ENCODE measurements around the gene EMC8.
A peak's percentile ranks its signal among the peaks of the same experiment; 100 is the strongest.
"Not testable (repeated sequence)": the region's sequence is repeated elsewhere in the genome, so short reads cannot be mapped to it uniquely, and the experiment has no call there.

The EMC8 gene

DNA sequence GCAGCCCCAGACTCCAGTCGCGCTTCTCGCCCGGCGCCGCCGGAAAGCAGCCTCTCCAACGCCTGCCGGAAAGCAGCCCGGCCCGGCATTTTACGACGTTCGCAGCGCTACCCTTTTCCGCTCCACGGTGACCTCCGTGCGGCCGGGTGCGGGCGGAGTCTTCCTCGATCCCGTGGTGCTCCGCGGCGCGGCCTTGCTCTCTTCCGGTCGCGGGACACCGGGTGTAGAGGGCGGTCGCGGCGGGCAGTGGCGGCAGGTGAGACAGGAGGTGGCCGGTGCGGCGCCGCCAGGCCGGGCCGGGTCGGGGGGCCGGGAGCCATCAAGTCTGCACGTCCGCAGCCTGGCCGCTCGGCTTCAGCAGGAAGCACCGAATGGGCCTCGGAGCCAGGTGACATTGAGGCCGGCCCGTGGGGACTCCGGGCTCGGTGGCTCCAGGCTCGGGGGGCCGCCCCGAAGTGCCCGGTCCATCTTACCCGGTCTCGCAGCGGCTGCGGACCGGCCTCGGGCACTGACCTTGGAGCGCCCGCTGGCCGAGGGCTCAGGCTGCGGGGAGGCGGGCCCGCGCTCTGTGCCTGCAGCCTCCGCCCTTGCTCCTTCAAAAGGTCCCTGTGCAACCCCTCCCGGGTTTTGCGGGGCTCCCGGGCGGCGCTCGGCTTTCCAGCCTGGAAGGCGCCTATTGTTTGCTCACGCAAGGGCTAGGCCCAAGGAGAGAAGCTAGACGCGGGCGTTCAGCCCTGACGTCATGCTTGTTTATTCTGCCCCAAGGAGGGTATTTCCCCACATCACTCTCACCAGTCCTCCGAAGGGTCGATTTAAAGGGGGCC lies at the start of gene EMC8, which contains the start of gene COX4I1:
Gene EMC8 (minus strand): TSS at position 48 of the 824 bp plus-strand sequence. CDS start 249 bp downstream, outside the sequence.
Gene COX4I1 (plus strand): TSS at position 199 of the 824 bp plus-strand sequence. CDS start 1,511 bp downstream, outside the sequence.
- peak; percentile 82 to 90 for DNase-seq

DNA sequence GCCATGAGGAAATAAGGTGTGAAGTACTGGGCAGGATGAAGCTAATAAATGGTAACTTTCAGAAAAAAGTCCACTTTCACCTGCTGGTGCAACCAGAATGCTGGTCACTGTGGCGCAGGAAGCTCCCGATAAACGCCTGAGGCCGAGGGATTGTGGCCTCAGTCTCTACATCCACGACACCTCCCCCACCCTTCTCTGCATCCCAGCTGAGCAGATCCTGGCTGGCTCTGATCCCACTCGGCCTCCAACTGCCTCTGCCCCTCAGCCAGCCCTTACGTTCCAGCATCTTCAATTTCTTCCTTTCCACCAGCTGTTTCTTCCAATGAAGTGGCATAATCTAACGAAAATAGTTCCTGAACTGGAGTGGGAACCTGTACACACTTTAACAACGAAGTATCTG lies 49.6 kb upstream of the EMC8 start:
- DNase-seq, result no peak

DNA sequence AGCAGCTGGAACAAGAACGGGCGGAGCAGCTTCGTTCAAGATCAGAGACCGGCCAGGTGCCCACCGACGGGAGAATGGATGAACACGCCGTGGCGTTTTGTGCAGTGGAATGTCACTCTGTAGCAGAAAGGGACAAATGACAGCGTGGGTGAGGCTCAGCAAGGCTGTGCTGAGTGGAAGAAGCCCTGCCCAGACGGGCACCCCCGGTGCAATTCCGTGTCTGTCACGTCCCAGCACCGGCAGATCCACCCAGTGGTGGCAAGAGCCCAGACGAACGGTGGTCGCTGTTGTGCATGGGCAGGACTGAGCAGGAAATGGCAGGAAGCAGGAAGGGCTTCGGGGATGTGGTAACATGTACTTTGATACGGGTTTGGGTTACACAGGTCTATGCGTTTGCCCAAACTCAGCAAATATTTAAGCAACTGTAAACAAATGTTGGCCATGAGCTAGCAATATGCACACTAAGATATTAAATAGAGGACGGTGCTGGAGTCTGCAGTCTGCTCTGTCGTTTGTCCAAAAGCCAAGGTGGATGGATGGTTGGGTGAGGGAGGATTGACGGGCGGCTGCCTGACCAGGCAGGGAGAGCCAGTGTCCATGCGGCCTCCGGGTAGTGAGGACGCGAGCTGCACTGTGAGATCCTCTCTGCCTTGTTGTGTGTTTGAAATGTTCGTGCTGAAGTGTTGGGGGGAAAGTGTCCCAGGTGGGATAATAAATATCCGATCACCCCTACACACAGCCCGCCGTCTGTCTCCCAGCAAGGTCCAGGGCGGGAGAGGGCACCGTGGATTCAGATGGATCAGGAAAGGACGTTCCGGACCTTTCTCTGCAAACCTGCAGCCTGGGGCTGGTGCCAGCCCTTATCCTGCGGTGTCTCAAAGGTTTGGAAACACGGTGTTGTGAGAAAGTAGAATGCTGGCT lies 48.6 kb upstream of the EMC8 start:
- no peak for DNase-seq

DNA sequence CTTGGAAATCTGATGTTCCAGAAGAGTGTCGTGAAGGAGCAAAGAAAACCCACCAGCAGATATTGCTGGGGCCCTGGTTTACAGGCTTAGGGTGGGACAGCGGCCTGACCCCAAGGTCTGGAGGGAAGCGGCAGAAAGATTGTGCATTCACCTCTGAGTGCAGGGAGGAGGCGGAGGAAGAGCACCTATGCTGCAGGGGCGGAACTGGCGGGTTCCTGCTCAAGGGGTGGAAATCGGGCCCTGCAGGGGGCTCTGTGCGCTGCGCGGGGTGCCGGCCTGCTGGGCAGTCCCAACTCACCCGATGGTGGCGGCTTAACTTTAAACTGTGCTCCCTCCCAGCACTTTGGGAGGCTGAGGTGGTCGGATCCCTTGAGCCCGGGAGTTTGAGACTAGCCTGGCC lies 47.7 kb upstream of the EMC8 start:
- no peak for DNase-seq

DNA sequence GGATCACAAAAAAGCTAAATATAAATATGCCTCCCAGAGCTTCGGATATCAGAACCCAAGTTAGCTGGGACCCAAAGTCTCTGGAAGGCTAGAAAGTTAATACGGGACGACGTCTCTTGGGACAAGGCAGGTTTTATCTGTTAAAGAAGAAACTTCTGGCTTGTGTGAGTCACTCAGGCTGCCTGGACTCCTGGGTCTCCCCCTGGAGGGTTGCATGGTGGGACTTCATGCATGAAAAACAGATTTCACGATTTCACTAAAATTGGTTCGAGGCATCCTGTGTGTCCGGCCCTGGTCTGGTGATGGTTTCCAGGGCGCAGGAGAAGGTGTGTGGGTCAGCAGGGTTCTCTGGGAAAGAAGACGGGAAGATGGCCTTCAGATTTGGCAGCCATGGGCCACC lies 47.1 kb upstream of the EMC8 start:
- no peak for DNase-seq

DNA sequence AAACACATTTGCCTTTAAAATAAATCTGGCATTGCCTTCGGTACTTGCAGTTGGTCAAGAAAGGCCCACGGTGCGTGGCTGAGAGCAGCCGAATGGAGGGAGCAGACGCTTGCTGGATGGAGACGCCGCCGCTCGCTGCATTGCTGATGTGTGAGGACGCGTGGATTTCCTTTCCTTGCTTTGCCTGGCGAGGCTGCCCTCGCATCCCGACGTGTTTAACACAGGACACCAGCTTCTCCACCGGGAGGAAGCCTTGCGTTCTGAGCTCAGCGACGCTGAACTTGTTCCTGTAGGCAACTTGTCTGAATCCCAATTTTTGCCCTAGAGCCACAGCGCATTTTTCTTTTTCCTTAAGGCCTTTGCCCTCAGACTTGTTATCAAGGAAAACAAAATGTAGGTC lies 45.9 kb upstream of the EMC8 start:
- no peak for DNase-seq

DNA sequence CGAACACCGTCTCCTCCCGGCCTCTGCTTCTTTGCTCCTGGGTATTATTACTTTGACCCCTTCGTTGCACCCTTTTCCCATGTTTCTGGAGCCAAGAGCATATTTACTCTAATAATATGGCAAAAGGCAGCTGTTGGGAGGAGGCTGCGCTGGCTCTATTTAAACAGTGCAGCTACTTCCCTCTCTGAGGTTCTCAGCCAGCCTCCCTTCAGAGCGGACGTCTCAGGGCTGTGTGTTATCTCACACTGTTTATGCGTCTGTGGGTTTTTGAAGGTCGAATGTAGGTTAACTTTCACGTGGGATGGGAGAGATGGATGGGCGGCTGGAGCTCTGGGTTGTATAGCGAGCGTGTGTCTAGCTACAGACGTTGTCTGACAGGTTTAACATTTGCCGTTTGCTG lies 45.4 kb upstream of the EMC8 start:
- DNase-seq, result no peak

DNA sequence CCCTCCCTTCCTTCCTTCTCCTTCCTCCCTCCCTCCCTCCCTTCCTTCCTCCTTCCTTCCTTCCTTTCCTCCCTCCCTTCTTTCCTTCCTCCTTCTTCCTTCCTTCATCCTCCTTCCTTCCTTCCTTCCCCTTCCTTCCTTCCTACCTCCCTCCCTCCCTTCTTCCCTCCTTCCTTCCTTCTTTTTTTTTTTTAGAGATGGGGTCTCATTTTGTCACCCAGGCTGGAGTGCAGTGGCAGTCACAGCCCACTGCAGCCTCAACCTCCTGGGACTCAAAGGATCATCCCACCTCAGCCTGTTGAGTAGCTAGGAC lies 44.8 kb upstream of the EMC8 start:
- no peak for DNase-seq

DNA sequence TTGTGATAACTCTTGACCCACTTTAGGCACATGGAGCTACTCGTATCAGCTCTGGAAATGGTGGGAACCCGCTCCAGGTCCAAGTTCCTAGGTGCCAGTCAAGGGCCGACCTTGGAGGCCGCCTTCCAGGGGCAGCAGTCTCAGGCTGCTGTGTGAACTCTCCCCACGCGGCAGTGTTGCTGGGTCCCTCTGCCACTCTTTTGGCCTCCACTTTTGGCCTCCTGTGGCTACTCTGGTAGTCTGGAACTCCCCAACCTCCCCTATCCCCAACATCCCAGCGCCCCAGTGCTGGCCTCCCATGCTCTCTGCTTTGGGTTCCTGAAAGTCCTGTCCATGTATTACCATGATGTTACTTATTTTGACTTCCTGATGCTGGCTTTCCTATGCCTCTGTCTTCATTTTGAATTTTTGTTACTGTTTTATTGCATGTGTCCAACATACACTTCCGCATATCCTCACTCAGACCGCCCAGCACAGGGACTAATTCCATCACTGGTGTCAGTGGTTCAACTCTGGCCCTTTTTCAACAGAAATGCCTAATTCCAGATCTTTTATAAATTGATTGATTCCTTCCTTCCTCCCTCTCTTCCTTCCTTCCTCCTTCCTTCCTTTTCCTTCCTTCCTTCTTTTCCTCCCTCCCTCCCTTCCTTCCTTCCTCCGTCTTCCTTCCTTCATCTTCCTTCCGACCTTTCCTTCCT lies 44.3 kb upstream of the EMC8 start:
- no peak for DNase-seq

DNA sequence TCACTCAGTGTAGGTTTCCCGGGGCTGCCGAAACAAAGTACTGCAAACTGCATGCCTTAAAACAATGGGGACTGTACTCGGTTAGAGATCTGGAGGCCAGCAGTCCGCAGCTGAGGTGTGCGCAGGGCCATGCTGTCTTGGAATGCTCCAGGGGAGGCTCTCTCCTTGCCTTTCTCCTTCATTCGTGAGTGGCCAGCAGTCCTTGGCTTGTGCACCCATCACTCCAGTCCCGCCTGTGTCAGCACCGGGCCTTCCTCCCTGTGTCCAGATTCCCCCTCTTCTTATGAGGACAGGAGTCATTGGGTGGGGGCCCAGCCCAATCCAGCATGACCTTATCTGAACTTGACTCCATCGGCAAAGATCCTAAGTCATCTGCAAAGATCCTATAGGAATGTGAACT lies 43.5 kb upstream of the EMC8 start:
- no peak for DNase-seq

DNA sequence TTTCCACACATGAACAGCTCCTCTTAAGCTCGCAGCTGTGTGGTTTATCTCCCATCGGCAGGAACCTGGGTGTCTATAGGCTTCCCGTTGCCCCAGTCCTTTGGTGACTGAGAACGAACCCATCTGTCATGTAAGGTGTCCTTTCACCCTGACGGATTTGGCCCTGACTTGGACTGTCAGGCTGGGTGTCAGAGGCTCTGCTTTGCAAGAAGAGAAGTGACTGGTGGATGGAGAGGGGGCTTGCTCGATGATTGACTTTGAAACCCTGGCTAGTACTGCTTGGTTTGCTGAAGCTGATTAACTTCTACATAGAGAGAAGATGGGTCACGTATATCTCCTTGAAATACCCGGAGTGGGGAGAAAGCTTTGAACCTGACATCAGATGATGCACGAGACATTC lies 43.1 kb upstream of the EMC8 start:
- DNase-seq, result no peak

DNA sequence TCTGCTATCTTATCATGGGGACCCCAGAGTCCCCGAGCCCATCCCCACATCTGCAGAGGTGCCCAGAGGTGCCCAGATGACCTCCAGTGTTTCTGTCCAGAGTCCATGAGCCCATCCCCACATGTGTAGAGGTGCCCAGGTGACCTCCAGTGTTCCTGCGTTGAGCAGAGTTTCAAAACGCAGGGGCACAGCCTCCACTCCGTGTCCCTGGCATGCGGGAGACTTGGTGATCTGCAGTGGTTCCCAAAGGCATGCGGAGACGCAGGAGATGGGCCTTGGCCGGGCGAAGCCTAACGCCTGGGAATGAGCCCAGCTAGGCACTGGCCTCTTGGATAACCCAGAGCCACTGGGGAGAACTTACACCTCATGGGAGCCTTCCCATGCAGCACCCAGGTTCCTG lies 41.5 kb upstream of the EMC8 start:
- DNase-seq, result no peak

DNA sequence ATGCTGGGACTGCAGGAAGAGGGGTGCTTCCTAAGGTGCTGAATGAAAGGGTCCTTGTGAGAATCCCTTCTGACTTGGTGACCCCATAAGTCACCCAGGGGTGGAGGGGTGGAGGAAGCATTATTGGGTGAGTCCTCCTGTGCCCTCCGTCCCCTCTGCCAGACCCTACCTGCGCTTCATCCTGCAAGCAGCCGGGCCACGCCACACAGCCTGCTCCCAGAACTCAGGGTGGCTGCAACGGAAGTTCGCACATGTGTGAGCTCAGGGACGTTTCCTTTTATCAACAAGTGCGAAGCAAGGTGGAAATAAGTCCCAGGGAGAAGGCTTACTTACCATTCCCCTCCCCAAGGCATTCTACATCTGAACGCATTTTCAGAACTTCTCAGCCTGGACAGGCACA lies 41.1 kb upstream of the EMC8 start:
- DNase-seq, result no peak

DNA sequence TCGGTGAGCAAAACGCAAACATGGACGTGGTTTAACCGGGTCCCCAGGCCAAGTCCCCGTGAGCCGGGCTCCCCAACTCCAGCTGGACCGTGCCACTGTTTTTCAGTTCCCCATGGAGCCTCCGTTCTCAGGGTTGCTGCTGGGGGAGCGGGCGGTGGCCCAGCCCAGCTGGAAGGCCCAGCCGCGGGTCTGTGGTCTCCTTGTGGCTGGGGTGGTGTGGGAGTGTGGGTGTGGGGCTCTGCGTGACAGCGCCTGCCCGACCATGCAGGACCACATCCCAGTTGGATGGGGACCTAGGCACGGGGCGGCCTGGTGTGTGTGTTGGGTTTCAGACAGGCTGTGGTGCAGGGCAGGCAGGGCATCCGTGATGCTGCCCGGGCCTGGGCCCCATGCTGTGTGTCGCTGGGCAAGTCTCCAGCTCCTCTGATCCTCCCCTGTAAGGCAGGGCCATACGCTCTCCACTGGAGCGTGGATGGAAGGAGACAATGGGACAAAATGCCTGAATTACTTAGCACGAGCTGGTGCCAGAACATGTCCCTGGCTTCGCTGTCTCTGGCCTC lies 40.4 kb upstream of the EMC8 start:
- no peak for DNase-seq

DNA sequence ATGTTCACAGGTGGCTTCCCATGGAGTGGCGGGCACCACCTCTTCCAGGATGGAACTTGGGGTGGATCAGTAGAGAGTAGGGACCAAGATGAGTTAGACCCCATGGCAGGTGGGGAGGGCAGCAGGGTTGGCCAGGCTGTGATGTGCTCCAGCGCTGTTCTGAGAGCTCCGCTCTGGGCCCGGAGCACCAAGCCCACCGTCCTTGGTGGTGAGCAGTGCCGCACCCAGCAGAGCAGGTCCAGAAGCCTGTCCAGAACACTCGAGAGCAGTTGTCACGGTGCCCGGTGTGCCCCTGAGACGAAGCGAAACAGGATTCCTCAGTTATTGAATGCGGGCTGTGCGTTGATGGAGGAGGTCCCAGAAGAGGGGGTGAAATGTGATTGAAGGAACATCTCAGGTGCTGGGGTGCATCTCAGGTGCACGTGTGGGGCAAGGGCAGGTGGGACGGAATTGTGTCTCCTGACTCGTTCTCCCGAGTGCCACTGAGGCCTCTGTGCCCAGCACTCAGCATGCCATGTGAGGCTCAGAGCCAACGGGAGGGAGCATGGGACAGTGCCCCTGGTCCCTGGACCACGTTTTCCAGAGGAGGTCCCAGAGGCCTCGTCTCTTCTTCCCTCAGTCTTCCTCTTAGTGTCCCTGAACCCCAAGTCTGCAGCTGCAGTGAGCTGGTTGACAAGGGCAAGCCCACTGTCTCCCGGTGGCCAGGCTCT lies 39.7 kb upstream of the EMC8 start:
- DNase-seq, result no peak

DNA sequence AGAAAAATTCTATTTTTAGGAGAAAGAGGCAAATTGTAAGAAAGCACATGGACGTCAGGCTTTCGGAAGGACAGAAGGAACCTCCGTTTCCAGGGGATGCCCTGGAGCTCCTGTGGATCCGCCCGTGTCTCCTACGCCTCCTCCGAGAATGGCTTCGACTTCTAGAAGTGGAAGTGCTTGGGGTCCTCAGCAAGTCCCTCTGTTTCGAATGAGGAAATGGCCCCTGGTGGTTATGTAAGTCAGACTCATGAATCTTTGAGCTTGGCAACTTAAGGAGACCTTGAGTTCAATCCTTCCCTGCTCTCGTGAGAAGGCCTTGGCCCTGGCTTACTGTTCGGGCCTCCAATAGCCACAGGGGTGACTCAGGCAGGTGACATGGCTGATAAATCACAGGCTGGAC lies 39.0 kb upstream of the EMC8 start:
- no peak for DNase-seq

DNA sequence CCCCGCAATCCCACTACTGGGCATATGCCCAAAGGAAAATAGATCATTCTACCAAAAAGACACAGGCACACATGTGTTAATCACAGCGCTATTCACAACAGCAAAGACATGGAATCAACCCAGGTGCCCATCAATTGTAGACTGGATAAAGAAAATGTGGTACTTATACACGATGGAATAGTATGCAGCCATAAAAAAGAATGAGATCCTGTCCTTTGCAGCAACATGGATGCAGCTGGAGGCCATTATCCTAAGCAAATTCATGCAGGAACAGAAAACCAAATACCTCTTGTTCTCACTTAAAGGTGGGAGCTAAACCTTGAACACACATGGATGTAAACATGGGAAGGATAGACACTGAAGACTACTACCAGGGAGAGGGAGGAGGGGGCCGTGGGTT lies 38.3 kb upstream of the EMC8 start:
- not testable (repeated sequence) for DNase-seq

DNA sequence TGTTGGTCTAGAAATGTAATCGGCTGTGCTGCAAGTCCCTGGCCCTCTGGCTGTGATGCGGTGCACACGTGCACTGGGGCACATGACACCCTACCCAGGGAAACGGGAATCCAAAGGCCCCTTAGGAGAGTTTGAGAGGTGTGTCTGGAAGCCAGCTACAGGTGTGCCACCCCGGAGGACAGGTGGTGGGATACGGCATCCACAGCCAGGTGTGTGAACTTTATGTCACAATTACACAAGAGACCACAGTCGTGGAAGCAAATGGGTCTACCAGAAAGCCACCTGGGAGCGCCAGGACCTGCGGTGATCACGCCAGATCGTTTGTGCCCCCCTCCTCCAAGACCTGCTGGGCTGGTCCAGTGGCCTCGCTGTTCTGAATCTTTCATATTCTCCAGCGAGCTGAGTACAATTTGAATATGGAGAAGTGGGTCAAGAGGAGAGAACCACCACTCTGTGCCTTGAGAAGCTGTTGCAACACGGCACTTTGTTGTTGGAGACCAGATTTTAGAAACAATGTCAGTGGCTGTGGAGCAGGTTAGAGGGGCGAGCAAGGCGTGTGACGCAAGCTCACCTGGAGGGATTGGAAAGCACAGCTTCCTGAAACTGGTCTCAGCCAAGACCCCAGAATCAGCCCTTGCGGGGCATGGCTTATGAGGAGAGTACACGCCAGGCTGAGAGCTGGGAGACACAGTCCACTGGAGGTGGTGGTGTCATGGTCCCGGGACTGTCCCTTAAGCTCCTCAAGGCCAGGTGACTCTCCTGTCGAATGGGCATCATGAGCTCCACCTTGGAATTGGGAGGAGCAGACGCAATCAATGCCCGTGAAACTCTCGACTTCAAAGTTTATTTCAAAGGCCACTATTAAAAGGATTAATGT lies 37.6 kb upstream of the EMC8 start:
- DNase-seq, result no peak

DNA sequence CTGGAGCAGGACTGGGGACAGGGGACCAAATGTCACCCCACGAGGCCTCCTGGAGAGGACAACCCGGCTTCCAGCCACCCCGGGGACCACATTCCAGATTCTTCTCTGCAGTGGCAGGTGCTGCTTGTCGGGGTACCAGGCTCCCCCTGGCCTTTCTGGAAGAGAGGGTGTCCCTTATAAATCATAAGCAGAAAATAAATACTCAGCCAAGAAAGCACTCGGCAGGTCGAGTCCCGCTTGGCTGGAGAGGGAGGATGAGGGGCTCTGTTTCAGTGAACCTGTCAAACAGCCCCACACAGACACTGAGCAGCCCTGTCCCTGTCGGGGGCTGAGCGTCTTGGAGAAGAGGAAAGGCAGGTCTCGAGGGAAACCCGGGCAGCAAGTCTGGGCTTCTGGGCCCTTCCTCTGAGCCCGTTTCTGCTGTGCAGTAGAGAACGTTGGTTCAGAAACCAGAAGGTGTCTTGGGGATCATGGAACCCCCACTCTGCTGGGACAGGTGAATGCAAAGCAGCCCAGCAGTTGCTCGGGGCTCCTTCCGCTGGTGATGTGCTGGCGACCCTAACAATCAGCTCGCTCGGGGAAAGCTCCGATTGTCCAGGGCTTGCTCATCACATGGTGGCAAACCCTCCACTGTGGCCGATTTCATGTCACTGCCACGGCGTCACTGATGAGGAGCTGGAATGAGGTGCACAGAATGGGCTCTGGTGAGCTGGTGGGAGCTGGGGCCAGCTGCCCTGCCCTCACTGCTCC lies 36.8 kb upstream of the EMC8 start:
- DNase-seq, result no peak

DNA sequence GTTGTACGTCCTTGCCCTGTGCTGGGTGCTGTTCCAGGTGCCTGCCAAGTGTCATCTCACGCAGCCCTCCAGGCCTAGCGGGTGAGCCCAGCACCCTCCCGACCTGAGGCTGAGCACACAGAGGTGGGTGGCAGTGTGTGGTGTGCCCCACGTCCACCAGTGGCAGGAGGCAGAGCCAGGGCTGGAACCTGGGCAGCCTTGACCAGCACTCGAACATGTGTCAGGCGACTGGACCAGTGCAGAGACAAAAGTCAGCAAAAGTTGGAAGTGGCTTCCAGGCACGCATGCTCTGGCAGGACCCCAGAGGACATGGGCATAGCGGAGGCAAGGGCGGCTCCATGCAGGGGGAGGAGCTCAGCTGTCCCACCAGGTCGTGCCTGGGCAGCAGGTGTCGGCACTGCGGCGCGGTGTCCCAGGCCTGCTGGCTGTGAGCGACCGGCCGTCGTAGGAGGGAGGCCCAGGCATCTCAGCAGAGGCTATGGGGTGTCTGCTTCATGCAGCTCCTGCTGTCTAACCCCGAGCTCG lies 35.9 kb upstream of the EMC8 start:
- DNase-seq, result no peak
